ENCODE measurements around the gene SYNGR2.

- TF ChIP-seq CTCF (IDR thresholded peaks at IDR 0.05; ENCODE audit: insufficient read depth, low read length) (no peak), POLR2AphosphoS5 (IDR thresholded peaks at IDR 0.05; ENCODE audit: low read depth) (no peak), REST (IDR thresholded peaks at IDR 0.05; ENCODE audit: insufficient replicate concordance, low read depth) (no peak), SPI1 (IDR thresholded peaks at IDR 0.05; ENCODE audit: borderline replicate concordance, low read depth) (no peak), GABPA (IDR thresholded peaks at IDR 0.05; ENCODE audit: low read depth) (no peak)
Observed at GRCh38 chr17:78135858-78136500, 32.4 kb upstream of the SYNGR2 start.
